NCI-H128 (cell line): ENCODE measurements around the gene MACF1.
"Not testable (repeated sequence)": the region's sequence is repeated elsewhere in the genome, so short reads cannot be mapped to it uniquely, and the experiment has no call there.

Experiments
- DNase-seq: peaks from one replicate; lab custom pipeline; 2025; ENCODE audit not compliant: unreplicated experiment; lab: John Stamatoyannopoulos, UW

Gene MACF1

DNA sequence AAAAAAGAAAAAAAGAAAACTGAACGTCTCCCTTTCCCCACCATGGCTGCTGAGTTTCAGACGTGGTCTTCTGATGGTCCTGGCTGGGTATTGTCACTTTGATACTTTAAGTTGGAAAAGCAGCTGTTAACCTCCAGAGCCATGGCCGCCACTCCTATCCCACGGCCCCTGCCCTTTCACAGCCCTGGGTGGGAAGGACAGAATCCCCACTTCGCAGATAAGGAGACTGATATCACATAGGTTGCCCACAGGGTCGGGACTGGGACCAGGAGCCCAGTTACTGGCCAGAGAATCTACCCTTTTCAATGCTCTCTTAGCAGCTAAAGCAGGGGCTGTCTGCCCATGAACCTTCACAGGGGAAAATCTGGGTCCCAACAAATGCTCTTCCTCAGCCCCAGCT is 303.8 kb downstream of the MACF1 start:
- no peak for DNase-seq

DNA sequence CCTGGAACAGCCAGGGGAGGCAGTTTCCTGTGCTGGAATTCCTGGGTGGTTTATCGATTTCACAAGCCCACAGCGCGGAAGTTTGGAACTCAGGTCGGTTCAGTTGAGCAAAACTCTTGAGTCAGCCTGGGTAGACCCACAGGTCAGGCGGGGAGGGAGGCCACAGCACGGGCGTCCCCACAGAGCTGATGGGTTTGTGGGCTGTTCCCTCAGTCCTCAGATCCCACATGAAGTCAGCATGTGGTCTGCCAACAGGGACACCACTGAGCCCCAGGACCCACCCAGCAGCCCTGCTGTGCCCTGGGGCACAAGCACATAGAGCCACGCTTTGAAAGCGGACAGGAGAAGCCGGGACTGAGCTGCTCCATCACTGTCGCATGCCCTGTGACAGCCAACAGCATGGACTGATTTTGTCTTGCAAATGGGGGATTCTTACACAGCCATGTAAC is 304.4 kb downstream of the MACF1 start:
- no peak for DNase-seq

DNA sequence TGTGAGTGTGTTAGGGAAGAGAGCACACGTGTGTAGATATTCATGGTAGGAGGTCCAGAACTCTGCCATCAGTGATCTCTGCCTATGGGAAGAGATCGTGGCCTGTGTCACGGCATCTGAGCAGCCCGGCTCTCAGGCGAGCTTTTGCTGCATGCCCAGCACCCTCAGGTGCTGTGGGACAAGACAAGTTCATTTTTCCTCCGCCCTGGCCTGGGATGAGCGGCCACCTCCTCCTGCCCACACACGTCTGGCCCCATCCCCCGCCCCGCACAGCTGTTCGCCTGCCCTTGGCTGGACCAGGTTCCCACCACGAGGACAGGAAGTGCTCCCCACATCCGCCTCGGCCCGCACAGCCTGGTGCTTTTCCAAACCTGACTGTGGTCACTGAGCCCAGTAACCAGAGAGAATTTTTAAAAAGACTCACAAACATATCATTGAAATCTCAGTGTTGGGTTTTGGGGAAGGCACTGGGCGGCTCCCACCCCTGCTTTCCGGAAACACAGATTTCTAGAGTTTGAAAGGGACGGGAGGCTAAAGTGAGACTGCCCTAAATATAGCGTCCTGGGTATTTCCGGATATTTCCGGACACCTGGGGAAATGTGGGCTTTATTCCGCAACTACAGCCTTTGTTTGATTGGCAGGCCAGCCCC is 305.0 kb downstream of the MACF1 start:
- no peak for DNase-seq

DNA sequence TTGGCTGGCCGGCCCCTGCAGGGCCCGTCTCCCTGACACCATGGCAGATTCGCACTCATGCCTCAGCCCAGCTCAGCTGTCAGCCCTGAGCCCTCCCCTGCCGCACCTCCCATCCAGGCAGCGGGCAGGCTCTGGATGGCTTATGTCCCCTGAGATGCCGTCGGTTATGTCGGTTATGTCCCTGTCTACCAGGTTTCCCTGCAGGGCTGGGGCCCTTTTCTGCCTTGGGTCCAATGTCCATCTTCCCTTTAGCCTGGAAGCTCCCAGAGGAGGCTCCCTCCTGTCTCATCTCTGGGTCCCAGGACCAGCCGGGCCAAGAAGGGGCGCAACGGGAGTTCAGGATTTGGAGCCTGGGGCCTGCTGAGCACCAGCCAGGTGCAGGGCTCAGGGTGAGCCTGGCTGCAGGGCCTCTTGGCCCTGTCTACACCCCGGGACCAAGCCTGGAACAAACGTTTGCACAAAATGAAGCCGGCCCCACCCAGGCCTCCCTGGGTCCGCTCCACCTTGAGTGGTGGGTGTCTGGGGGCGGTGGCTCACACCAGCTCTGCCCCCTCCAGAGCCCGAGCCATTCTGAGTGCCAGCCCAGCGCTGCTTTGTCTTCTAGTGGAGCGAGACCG is 306.2 kb downstream of the MACF1 start:
- DNase-seq: not testable (repeated sequence)

DNA sequence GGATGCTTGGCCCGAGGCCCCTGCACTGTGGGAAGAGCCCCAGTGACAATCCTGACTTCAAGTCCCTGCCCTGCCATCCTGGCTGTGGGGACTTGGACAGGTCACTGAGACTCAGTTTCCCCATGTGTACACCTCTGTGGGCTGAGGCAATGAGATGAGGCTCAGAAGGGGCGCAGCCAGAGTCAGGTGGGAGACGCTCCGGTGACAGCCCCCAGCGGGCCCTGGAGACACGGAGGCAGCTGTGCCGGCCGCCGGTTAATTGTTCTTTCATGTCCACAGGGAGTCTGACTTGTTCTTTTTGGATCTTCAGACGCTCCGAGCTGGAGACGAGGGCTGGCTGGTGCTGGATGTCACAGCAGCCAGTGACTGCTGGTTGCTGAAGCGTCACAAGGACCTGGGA is 307.0 kb downstream of the MACF1 start:
- DNase-seq: not testable (repeated sequence)

DNA sequence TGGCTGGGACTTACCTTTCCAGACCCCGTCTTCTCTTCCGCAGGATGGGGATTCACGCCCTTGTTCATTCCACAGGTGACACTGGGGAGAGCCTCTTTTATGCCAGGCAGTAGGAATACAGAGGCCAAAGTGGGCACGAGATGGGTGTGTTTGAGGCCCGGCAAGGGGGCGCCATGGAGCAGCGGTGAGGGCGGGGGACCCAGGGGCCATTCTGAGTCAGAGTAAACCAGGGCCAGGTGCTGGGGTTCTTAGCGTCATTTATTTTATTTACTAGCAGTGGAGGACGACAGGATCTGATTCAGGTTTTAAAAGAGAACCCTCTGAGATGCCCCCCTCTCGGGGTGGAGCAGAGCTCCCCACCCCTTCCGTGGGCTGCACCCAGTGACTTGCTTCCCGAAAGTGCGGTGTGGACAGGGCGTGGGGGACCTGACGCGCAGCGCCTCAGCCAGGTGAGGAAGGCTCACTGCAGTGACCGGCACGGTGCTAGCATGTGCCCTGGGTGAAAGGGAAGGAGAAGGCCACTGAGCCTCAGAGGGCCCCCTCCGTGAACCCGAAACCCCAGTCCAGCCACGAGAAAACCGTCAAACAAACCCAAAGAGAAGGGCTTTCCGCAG is 307.8 kb downstream of the MACF1 start:
- DNase-seq: not testable (repeated sequence)

DNA sequence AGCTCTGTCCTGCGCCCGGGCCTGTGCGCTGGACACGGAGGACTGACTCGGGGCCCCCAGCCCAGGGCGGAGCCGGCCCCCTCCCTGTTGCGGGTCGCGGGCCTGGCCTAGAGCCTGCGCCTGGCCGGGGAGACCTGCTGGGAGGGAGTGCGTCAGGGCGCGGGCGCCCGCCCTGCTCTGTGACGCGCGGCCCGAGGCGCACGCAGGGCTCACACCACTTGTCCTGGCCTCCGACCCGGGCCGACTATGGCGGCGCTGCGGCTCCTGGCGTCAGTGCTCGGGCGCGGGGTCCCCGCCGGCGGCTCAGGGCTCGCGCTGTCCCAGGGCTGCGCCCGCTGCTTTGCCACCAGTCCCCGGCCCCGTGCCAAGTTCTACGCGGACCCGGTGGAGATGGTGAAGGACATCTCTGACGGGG is 310.2 kb downstream of the MACF1 start:
- not testable (repeated sequence) for DNase-seq

DNA sequence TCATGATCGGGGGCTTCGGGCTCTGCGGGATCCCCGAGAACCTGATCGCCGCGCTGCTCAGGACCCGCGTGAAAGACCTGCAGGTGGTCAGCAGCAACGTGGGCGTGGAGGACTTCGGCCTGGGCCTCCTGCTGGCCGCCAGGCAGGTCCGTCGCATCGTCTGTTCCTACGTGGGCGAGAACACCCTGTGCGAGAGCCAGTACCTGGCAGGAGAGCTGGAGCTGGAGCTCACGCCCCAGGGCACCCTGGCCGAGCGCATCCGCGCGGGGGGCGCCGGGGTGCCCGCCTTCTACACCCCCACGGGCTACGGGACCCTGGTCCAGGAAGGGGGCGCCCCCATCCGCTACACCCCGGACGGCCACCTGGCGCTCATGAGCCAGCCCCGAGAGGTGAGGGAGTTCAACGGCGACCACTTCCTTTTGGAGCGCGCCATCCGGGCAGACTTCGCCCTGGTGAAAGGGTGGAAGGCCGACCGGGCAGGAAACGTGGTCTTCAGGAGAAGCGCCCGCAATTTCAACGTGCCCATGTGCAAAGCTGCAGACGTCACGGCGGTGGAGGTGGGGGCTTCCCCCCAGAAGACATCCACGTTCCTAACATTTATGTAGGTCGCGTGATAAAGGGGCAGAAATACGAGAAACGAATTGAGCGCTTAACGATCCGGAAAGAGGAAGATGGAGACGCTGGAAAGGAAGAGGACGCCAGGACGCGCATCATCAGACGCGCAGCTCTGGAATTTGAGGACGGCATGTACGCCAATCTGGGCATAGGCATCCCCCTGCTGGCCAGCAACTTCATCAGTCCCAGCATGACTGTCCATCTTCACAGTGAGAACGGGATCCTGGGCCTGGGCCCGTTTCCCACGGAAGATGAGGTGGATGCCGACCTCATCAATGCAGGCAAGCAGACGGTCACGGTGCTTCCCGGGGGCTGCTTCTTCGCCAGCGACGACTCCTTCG is 310.9 kb downstream of the MACF1 start:
- not testable (repeated sequence) for DNase-seq

DNA sequence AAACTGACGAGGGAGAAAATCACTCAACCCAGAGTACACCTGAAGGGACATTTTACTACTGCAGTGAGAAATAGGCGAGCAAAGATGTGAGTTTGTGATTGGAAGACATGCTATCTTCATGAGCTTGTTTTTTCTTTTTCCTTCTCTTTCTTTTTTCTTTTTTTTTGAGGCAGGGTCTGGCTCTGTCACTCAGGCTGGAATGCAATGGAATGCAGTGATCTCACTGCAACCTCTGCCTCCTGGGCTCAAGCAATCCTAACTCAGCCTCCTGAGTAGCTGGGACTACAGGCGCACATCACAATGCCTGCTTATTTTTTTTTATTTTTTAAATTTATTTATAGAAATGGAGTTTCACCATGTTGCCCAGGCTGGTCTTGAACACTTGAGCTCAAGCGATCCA is 312.3 kb downstream of the MACF1 start:
- DNase-seq: not testable (repeated sequence)

DNA sequence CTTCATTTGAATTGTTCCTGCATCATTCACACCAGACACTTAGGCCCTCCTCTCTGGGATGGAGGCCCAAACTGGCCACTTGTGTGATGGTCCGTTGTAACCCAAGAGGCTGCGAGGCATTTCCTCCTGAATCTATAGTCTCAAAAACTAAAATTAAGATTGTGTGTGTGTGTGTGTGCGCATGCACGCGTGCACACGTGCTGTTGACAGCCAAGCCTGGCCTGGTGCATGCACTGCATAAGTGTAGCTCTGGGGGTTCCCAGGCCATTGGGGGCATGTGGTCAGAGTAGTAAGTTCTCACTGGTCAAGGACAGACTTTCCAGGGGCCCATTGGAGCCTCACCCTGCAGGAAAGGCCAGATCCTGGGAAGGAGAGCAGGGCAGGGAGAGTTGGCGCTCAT is 313.4 kb downstream of the MACF1 start:
- DNase-seq: not testable (repeated sequence)

DNA sequence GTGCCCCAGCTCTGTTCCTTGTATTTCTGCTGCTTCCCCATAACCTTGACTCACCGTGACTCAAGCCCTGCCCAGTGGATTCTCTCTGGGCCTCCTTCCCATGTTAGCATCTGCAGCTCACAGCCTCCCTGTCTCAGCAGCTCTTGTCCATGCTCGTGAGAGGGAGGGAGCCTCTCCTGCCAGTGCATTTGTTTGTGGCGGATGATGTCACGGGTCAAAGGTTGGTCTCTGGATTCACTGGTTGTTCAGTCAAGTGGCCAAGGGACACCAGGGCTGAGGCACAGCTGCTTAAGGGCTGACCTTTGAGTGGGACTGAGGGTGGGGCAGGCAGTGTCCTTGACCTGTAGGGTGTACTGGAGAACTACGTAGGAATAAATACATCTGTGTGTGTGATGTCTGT is 314.9 kb downstream of the MACF1 start:
- not testable (repeated sequence) for DNase-seq

DNA sequence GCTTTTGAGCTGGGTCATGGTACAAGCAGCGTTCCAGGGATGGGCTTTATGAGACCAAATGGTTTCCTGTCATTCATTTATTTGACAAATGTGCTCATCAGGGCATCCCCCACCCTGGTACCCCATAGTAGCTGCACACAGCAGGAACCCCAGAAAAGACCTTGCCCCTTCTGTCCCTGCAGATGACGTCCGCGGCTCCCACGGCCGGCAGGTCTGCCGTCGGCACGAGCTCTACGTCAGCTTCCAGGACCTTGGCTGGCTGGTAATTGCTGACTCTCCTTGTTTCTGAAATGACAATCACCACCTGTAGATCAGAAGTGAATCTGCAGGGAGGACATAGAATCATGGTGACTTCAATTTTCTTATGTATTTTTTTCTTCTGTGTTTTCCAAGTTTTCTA is 317.7 kb downstream of the MACF1 start:
- DNase-seq: not testable (repeated sequence)

DNA sequence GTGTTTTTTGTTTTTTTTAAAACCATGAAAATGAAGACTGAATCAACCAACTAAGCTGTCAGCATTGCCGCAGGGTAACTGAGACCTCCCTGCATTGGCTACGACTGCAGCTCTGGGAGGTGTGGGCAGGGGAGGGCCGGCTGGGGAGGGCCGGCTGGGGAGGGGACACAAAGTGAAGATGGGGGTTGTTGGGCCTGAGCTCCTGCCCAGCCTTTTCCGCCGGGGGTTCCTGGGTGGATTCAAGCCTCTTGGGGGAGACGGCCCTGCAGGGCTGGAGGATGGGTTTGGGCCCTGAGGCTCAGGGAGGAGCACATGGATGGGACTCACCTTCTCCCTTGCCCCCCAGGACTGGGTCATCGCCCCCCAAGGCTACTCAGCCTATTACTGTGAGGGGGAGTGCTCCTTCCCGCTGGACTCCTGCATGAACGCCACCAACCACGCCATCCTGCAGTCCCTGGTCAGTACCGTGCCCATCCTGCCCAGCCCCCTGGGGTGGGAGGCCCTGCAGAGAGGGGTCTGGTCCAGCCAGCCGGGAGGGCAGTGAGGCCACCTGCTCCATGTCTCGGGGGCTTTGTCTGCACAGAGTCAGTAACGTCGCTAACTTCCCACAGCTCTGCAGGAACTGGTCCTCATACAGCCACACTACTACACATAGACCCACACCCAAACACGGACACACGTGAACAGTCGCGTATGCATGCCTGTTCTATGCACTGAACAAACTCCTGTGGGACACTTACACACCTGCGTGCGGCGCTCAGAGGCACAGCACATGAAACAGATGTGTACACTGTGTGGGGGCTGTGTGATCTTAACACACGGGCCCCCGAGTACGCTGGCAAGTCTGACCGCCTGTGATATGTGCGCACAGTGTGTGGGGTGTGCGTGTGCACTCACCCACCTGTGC is 318.4 kb downstream of the MACF1 start:
- DNase-seq: no peak

DNA sequence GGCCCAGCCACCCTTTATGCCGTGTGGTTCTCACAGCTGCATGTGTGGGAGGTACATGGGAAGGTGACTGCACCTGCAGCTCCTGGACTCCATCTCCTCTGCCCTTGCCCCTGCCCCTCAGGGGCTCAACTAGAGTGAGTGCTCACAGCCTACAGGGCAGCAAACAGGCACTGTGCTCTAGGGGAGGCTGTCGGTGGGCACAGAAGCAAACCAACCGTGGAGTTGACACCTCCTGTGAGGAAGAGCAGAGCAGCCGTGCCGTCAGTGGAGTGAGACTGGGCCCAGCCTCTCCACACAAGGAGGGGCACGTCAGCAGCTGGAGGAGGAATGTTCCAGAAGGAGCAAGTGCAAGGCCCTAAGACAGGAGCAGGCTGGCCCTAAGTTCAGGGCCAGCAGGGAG is 319.7 kb downstream of the MACF1 start:
- no peak for DNase-seq

DNA sequence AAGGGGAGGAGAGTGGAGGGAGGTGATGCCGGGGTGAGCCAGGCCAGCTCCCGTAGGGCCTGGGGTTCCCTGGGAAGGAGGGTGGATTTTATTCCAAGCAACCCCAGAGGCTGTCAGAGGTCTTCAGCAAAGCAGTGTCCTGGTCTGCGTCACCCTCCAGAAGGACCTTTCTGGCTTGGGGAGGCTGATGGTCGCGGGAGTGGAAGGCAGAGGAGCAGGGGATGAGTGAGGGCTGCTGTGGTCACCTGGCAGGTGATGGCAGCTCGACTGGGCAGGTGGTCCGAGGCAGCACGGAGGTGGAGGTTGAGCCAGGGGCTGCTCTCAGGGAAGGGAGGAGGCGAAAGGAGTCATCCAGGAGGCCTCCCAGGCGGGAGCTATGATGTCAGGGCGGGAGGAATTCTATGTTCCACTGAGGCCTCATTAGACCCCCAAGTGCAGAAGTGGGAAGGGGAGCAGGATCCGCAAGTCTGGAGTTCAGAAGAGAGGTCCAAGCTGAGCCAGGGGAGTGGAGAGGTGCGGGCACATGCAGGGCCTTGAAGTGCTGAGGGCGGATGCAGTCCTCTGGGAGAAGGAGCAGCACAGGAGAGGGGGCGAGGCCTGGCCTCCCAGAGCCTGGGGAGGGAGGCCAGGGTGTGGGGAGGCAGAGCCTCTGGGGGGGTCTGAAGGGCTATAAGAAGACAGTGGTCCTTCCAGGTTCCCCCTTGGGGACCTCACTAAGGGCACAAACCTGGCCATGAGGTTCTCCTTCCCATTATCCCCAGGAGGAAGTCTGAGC is 320.3 kb downstream of the MACF1 start:
- no peak for DNase-seq

DNA sequence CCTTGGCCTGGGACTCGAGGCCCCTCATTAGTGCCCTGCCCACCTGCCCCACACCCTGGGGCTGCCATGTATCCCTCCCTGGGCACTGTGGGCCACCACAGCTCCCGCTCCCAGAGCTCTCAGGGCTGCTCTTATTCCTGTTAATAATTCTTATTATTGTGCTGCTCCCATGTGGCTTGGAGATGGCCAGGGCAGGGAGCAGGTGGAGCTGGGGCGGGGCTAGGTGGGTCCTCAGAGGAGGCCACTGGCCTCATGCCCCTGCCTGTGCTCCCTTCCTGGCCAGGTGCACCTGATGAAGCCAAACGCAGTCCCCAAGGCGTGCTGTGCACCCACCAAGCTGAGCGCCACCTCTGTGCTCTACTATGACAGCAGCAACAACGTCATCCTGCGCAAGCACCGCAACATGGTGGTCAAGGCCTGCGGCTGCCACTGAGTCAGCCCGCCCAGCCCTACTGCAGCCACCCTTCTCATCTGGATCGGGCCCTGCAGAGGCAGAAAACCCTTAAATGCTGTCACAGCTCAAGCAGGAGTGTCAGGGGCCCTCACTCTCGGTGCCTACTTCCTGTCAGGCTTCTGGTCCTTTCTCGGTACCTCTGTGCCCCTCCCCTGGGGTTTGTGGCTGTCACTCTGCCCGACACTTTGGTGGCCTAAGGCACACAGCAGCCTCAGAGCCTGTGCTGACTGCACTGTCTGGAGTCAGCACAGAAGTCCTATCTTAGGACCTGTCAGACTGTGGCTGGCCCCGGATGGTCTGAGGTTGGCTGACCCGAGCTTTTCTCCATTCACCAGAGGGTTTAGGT is 321.1 kb downstream of the MACF1 start:
- no peak for DNase-seq

DNA sequence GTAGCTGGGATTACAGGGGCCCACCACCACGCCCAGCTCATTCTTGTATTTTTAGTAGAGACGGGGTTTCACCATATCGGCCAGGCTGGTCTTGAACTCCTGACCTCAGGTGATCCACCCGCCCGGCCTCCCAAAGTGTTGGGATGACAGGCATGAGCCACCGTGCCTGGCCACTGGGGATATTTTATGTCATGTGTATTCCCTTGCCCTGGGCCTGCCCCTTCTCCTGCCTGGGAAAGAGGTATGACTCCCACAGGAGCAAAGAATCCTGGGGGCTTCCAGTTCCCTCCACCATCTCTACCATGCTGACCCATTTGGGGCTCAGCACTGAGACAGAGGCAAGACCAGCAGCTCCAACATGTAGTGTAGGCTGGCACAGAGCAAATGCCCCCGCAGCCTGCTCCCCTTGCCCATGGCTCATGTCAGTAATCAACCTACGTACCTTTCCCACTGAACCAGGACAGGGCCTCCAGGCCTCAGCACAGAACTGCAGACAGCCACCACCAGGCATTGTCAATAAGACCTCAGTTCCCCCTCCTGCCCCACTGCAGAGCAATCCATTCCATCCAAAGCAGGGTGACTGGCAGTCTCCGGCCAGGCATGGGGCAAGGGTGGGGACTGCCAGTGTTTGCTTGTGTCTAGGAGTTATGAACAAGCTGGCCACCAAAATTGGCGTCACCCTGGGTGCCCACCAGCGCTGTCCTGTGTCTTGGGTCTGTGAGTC is 322.1 kb downstream of the MACF1 start:
- no peak for DNase-seq

DNA sequence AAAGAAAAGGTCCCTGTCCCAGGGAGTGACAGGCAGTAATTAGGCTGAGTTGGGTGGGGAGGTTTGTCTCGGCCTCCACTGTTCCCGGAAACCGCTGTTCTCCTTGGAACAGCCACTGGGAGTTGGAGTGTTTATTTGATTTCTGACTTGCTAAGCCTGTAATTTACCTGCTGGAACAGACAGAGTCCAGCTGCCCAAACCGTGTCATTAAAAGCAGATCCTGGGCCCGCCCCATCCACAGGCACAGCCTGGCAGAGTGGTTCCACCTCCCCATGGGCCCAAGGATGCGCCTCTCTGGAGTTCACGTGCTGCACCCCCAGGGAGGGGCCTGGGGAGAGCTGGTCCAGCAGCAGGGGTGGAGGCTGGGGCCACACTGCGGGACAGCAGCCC is 322.7 kb downstream of the MACF1 start:
- DNase-seq: not testable (repeated sequence)
